Fibroblast of the aortic adventitia (primary cell): ENCODE measurements around the gene TCP11. TPM values are rescaled to one million over a fixed set of nuclear protein-coding genes. Genes with fewer than 3 reads are reported as not detected.

Source experiments
- DNase-seq: peaks from one replicate; pipeline ENCODE4 v3.0.0-alpha.2; 2010; ENCODE audit warnings: low read depth
- H3K4me3 ChIP-seq: 2 replicates; pipeline ENCODE4 v1.5.1; 2011; ENCODE audit warnings: low read depth, mild to moderate bottlenecking, control low read depth, low read length, moderate library complexity
- CTCF ChIP-seq: IDR thresholded peaks from 2 replicates; pipeline ENCODE4 v1.5.1; 2011; ENCODE audit warnings: mild to moderate bottlenecking, low read length, control low read depth, inconsistent platforms; ENCODE audit not compliant: insufficient read depth
- total RNA-seq: library from RNA; depleted of rRNA; stranded (reverse); fragments of >200 nt; gene quantifications from 2 replicates; pipeline ENCODE4 v1.2.3, GENCODE V29; 2012; ENCODE audit warnings: low replicate concordance

Gene TCP11
- total RNA-seq, 1 donor, result 0.36 TPM

GRCh38 chr6:35183935-35184334 lies 42.8 kb upstream of the TCP11 start:
- no peak overlapping the region for H3K4me3 ChIP-seq
- DNase-seq, result no peak
- TF ChIP-seq CTCF, result no peak

GRCh38 chr6:35183281-35183680 lies 42.1 kb upstream of the TCP11 start:
- no peak overlapping the region for H3K4me3 ChIP-seq
- TF ChIP-seq CTCF, result no peak
- DNase-seq, result no peak

GRCh38 chr6:35181933-35182612 lies 40.9 kb upstream of the TCP11 start:
- peak; percentile 86 for DNase-seq
- no peak overlapping the region for H3K4me3 ChIP-seq
- no peak for TF ChIP-seq CTCF

- DNase-seq, result peak; percentile 75
- no peak overlapping the region for H3K4me3 ChIP-seq
- TF ChIP-seq CTCF, result no peak
These were observed 40.3 kb upstream of the TCP11 start for GRCh38 chr6:35181308-35181932.

GRCh38 chr6:35179901-35180535 lies 38.9 kb upstream of the TCP11 start:
- no peak for TF ChIP-seq CTCF
- H3K4me3 ChIP-seq, result no peak overlapping the region
- DNase-seq, result no peak

GRCh38 chr6:35178932-35179832 lies 38.0 kb upstream of the TCP11 start:
- no peak overlapping the region for H3K4me3 ChIP-seq
- TF ChIP-seq CTCF, result no peak
- no peak for DNase-seq
